IPS DF 19.7 (cell line): ENCODE measurements around the gene NIPBL.
"Not testable (repeated sequence)": the region's sequence is repeated elsewhere in the genome, so short reads cannot be mapped to it uniquely, and the experiment has no call there.

ENCODE experiments used
- DNase-seq: peaks from one replicate; pipeline ENCODE4 v3.0.0-alpha.2; 2013; ENCODE audit warnings: low read depth, low spot score

Gene NIPBL

GRCh38 chr5:36879274-36880033, 2.9 kb downstream of the NIPBL start:
- no peak for DNase-seq

GRCh38 chr5:36880761-36881160, 4.2 kb downstream of the NIPBL start:
- DNase-seq = no peak

GRCh38 chr5:36881304-36881703, 4.7 kb downstream of the NIPBL start:
- no peak for DNase-seq

- DNase-seq = no peak
These were observed 5.2 kb downstream of the NIPBL start for GRCh38 chr5:36881807-36882206.

GRCh38 chr5:36882250-36882649, 5.7 kb downstream of the NIPBL start:
- no peak for DNase-seq

- no peak for DNase-seq
These were observed 7.4 kb downstream of the NIPBL start for GRCh38 chr5:36883894-36884462.

GRCh38 chr5:36885149-36885548, 8.6 kb downstream of the NIPBL start:
- no peak for DNase-seq

- DNase-seq = no peak
These were observed 9.3 kb downstream of the NIPBL start for GRCh38 chr5:36885566-36886485.

- no peak for DNase-seq
These were observed 10.2 kb downstream of the NIPBL start for GRCh38 chr5:36886791-36887190.

GRCh38 chr5:36887532-36887931, 11.0 kb downstream of the NIPBL start:
- no peak for DNase-seq

- no peak for DNase-seq
These were observed 11.7 kb downstream of the NIPBL start for GRCh38 chr5:36888303-36888702.

GRCh38 chr5:36889264-36889663, 12.7 kb downstream of the NIPBL start:
- DNase-seq = no peak

GRCh38 chr5:36891266-36891665, 14.7 kb downstream of the NIPBL start:
- no peak for DNase-seq

- not testable (repeated sequence) for DNase-seq
These were observed 15.7 kb downstream of the NIPBL start for GRCh38 chr5:36892085-36892830.

- no peak for DNase-seq
These were observed 18.4 kb downstream of the NIPBL start for GRCh38 chr5:36894954-36895353.

- DNase-seq = no peak
These were observed 19.9 kb downstream of the NIPBL start for GRCh38 chr5:36896476-36896875.

GRCh38 chr5:36897616-36898015, 21.0 kb downstream of the NIPBL start:
- no peak for DNase-seq

GRCh38 chr5:36899860-36900259, 23.3 kb downstream of the NIPBL start:
- no peak for DNase-seq

- no peak for DNase-seq
These were observed 23.7 kb downstream of the NIPBL start for GRCh38 chr5:36900283-36900682.

GRCh38 chr5:36901077-36901476, 24.5 kb downstream of the NIPBL start:
- not testable (repeated sequence) for DNase-seq

GRCh38 chr5:36901856-36902255, 25.3 kb downstream of the NIPBL start:
- no peak for DNase-seq

- no peak for DNase-seq
These were observed 25.8 kb downstream of the NIPBL start for GRCh38 chr5:36902353-36902752.
